ENCODE results near the gene KCNS1. TPM values are rescaled to one million over a fixed set of nuclear protein-coding genes. Genes with fewer than 3 reads are reported as not detected.

Gene KCNS1
- total RNA-seq, 1 experiment from 2014 or later = 0.09 TPM

DNA sequence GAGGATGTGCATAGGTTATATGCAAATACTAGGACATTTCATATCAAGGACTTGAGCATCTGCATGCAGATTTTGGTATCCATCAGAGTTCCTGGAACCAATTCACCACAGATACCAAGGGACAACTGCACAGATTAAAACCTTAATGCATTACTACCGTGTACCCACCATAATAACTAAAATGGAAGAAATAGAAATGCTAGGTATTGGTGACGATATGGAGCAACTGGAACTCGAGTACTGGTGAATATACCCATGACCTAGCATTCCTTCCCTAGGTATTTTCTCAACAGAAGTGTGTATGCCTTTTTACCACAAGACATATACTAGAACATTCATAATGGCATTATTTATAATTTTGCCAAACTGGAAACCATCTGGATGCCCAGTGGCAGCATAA, 18.5 kb downstream of the KCNS1 start:
- H3K27me3 ChIP-seq (replicated peaks; ENCODE audit: control insufficient read depth, insufficient read depth, low read length) = no peaks in the 10 kb centered on the region
- POLR2A ChIA-PET = no interaction called here
- H3K36me3 ChIP-seq (ENCODE audit: control insufficient read depth, insufficient read depth, low read length) = no peaks in the 10 kb centered on the region
- H3K4me1 ChIP-seq = peaks cover 5% of the 10 kb centered on the region
- peaks cover 56% of the 10 kb centered on the region for H3K36me3 Mint-ChIP-seq (ENCODE audit: insufficient read depth, unreplicated experiment)
- peaks cover 14% of the 10 kb centered on the region for H3K4me1 Mint-ChIP-seq (ENCODE audit: low read depth, unreplicated experiment)
- no peak overlapping the region for H3K4me3 Mint-ChIP-seq (ENCODE audit: unreplicated experiment)
- BruUV-seq (replicated peaks) = no TSS peak
- CTCF ChIA-PET = no interaction called here
- no peak overlapping the region for H3K27ac Mint-ChIP-seq (ENCODE audit: unreplicated experiment)
- no peaks in the 10 kb centered on the region for H3K9me3 ChIP-seq
- no peak for TF ChIP-seq CTCF (IDR thresholded peaks at IDR 0.05; ENCODE audit: insufficient read depth in 1 of 2, low read depth in 1 of 2, low read length in 1 of 2, severe bottlenecking in 1 of 2, unreplicated experiment in 1 of 2)
- DNase-seq = no peak
- no peak overlapping the region for H3K4me3 ChIP-seq (ENCODE audit: low read depth, low read length)
- no peaks in the 10 kb centered on the region for H3K27me3 Mint-ChIP-seq (ENCODE audit: insufficient read depth, unreplicated experiment)
- intact Hi-C loops (cut with micrococcal nuclease; ENCODE audit: unreplicated experiment) = loop anchor here (5.0 kb wide), 1 partner anchor 210 kb away; no protein-coding TSS in a partner anchor
- H3K9me3 Mint-ChIP-seq (ENCODE audit: unreplicated experiment) = peaks cover 10% of the 10 kb centered on the region

GRCh38 chr20:45080867-45081624, 19.9 kb downstream of the KCNS1 start:
- Histone ChIP-seq H3K9me3 (no peaks in the 10 kb centered on the region), H3K4me3 (ENCODE audit: low read depth, low read length) (no peak overlapping the region), H3K36me3 (ENCODE audit: control insufficient read depth, insufficient read depth, low read length) (no peaks in the 10 kb centered on the region), H3K4me1 (peaks cover 12% of the 10 kb centered on the region), H3K27me3 (replicated peaks; ENCODE audit: control insufficient read depth, insufficient read depth, low read length) (no peaks in the 10 kb centered on the region)
- Mint-ChIP-seq H3K4me1 (ENCODE audit: low read depth, unreplicated experiment) (peaks cover 6% of the 10 kb centered on the region), H3K36me3 (ENCODE audit: insufficient read depth, unreplicated experiment) (peaks cover 71% of the 10 kb centered on the region), H3K9me3 (ENCODE audit: unreplicated experiment) (peaks cover 10% of the 10 kb centered on the region), H3K27me3 (ENCODE audit: insufficient read depth, unreplicated experiment) (no peaks in the 10 kb centered on the region), H3K4me3 (ENCODE audit: unreplicated experiment) (no peak overlapping the region), H3K27ac (ENCODE audit: unreplicated experiment) (no peak overlapping the region)
- TF ChIP-seq CTCF (IDR thresholded peaks at IDR 0.05; ENCODE audit: insufficient read depth in 1 of 2, low read depth in 1 of 2, low read length in 1 of 2, severe bottlenecking in 1 of 2, unreplicated experiment in 1 of 2) = peak; percentile 67 to 75
- no TSS peak for BruUV-seq (replicated peaks)
- intact Hi-C loops (cut with micrococcal nuclease; ENCODE audit: unreplicated experiment) = loop anchor here (5.0 kb wide), 1 partner anchor 211 kb away; no protein-coding TSS in a partner anchor
- ChIA-PET CTCF (no interaction called here), POLR2A (no interaction called here)
- DNase-seq = peak in 1 of 2 experiments; percentile 67

GRCh38 chr20:45077559-45077958, 23.4 kb downstream of the KCNS1 start:
- no peaks in the 10 kb centered on the region for H3K27me3 Mint-ChIP-seq (ENCODE audit: insufficient read depth, unreplicated experiment)
- peak overlapping the region; percentile 33 for H3K27ac Mint-ChIP-seq (ENCODE audit: unreplicated experiment)
- peaks cover 12% of the 10 kb centered on the region for H3K4me1 ChIP-seq
- H3K4me1 Mint-ChIP-seq (ENCODE audit: low read depth, unreplicated experiment) = peaks cover 6% of the 10 kb centered on the region
- H3K9me3 Mint-ChIP-seq (ENCODE audit: unreplicated experiment) = peaks cover 10% of the 10 kb centered on the region
- ChIA-PET CTCF (interaction anchor here (0.6 to 2.6 kb wide), 4 partner anchors 11 to 34 kb away, joined by 3 to 14 read pairs (median 8); no protein-coding TSS in a partner anchor), POLR2A (interaction anchor here (0.6 kb wide), 1 partner anchor 666 kb away, joined by 3 read pairs; no protein-coding TSS in a partner anchor)
- peaks cover 2% of the 10 kb centered on the region; the same call in 1 of the 2 replicates for H3K36me3 ChIP-seq (ENCODE audit: control insufficient read depth, insufficient read depth, low read length)
- no peaks in the 10 kb centered on the region for H3K9me3 ChIP-seq
- no peak for TF ChIP-seq CTCF (IDR thresholded peaks at IDR 0.05; ENCODE audit: insufficient read depth in 1 of 2, low read depth in 1 of 2, low read length in 1 of 2, severe bottlenecking in 1 of 2, unreplicated experiment in 1 of 2)
- H3K27me3 ChIP-seq (replicated peaks; ENCODE audit: control insufficient read depth, insufficient read depth, low read length) = no peaks in the 10 kb centered on the region
- H3K36me3 Mint-ChIP-seq (ENCODE audit: insufficient read depth, unreplicated experiment) = peaks cover 57% of the 10 kb centered on the region
- intact Hi-C loops (cut with micrococcal nuclease; ENCODE audit: unreplicated experiment) = no loop called here
- no TSS peak for BruUV-seq (replicated peaks)
- no peak overlapping the region for H3K4me3 Mint-ChIP-seq (ENCODE audit: unreplicated experiment)
- DNase-seq = peak in 1 of 2 experiments; percentile 28
- H3K4me3 ChIP-seq (ENCODE audit: low read depth, low read length) = no peak overlapping the region

Data from Caco-2 (cell line).